ENCODE data around the gene MAML2.
"Not testable (repeated sequence)": the region's sequence is repeated elsewhere in the genome, so short reads cannot be mapped to it uniquely, and the experiment has no call there.

Gene MAML2

GRCh38 chr11:96191752-96192151 lies 151.2 kb downstream of the MAML2 start:
- DNase-seq (ENCODE audit: low read depth) = no peak
- no peak for TF ChIP-seq CTCF (IDR thresholded peaks at IDR 0.05; ENCODE audit: insufficient read depth, low read depth, low read length, missing control alignments)
- no peak overlapping the region for H3K4me3 ChIP-seq (ENCODE audit: low read depth, low read length)

GRCh38 chr11:96189351-96189750 lies 153.6 kb downstream of the MAML2 start:
- DNase-seq (ENCODE audit: low read depth) = peak; percentile 59

GRCh38 chr11:96188243-96189006 lies 154.6 kb downstream of the MAML2 start:
- no peak for TF ChIP-seq CTCF (IDR thresholded peaks at IDR 0.05; ENCODE audit: insufficient read depth, low read depth, low read length, missing control alignments)

More at GRCh38 chr11:96189351-96189750, 153.6 kb downstream of the MAML2 start:
- H3K4me3 ChIP-seq (ENCODE audit: low read depth, low read length) = no peak overlapping the region
- no peak for TF ChIP-seq CTCF (IDR thresholded peaks at IDR 0.05; ENCODE audit: insufficient read depth, low read depth, low read length, missing control alignments)

GRCh38 chr11:96187822-96188221 lies 155.2 kb downstream of the MAML2 start:
- no peak for TF ChIP-seq CTCF (IDR thresholded peaks at IDR 0.05; ENCODE audit: insufficient read depth, low read depth, low read length, missing control alignments)
- peak; percentile 49 for DNase-seq (ENCODE audit: low read depth)
- H3K4me3 ChIP-seq (ENCODE audit: low read depth, low read length) = no peak overlapping the region

More at GRCh38 chr11:96188243-96189006, 154.6 kb downstream of the MAML2 start:
- no peak overlapping the region for H3K4me3 ChIP-seq (ENCODE audit: low read depth, low read length)
- peak; percentile 69 for DNase-seq (ENCODE audit: low read depth)

- TF ChIP-seq CTCF (IDR thresholded peaks at IDR 0.05; ENCODE audit: insufficient read depth, low read depth, low read length, missing control alignments) = no peak
- H3K4me3 ChIP-seq (ENCODE audit: low read depth, low read length) = no peak overlapping the region
- no peak for DNase-seq (ENCODE audit: low read depth)
These were observed 156.2 kb downstream of the MAML2 start for GRCh38 chr11:96186806-96187205.

GRCh38 chr11:96185220-96185768 lies 157.7 kb downstream of the MAML2 start:
- H3K4me3 ChIP-seq (ENCODE audit: low read depth, low read length) = no peak overlapping the region
- DNase-seq (ENCODE audit: low read depth) = peak; percentile 80
- no peak for TF ChIP-seq CTCF (IDR thresholded peaks at IDR 0.05; ENCODE audit: insufficient read depth, low read depth, low read length, missing control alignments)

GRCh38 chr11:96180937-96181336 lies 162.1 kb downstream of the MAML2 start:
- DNase-seq (ENCODE audit: low read depth) = not testable (repeated sequence)

More at GRCh38 chr11:96180937-96181336, 162.1 kb downstream of the MAML2 start:
- not testable (repeated sequence) for H3K4me3 ChIP-seq (ENCODE audit: low read depth, low read length)
